Cardiac fibroblast (primary cell): ENCODE results near the gene SIRPD.
A peak's percentile ranks its signal among the peaks of the same experiment; 100 is the strongest.

Source experiments
- DNase-seq, 2 donors: peaks; one replicate each; pipeline versions ENCODE4 v3.0.0 to v3.0.0-alpha.2; 2010; ENCODE audit warnings: low read depth in 2 of 2
- H3K4me3 ChIP-seq, 2 donors: replicated peaks in 1 of 2; 1 replicate in 1 of 2; 2 replicates in 1 of 2; pipeline ENCODE4 v1.5.1; 2011; ENCODE audit warnings: low read depth in 2 of 2, low read length in 2 of 2, mild to moderate bottlenecking in 2 of 2, moderate library complexity in 1 of 2
- TF ChIP-seq, protein P1 (sequence below): IDR thresholded peaks from one replicate; pipeline ENCODE4 v1.5.1; 2011; ENCODE audit warnings: low read depth, mild to moderate bottlenecking, low read length, inconsistent platforms

SIRPD gene

DNA sequence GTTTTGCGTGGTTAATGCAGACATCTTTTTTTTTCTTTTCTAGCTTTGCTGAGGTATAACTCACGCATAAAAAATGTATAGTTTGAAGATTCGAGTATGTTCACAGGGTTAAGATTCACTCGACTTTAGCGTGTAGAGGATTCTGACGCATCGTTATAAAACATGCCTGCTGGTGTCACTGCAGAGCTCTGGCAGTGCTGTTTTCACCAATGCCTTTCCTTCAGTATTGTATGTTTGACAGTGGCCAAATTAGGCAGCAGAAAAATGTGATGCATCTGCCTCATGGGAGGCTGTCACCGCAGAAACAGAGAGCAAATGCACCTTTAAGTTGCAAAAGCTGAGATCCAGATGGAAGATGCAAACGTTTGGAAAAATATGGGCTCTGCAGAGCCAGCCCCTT is 48.3 kb downstream of the SIRPD start:
- no peak overlapping the region for H3K4me3 ChIP-seq
- TF ChIP-seq, protein P1, sequence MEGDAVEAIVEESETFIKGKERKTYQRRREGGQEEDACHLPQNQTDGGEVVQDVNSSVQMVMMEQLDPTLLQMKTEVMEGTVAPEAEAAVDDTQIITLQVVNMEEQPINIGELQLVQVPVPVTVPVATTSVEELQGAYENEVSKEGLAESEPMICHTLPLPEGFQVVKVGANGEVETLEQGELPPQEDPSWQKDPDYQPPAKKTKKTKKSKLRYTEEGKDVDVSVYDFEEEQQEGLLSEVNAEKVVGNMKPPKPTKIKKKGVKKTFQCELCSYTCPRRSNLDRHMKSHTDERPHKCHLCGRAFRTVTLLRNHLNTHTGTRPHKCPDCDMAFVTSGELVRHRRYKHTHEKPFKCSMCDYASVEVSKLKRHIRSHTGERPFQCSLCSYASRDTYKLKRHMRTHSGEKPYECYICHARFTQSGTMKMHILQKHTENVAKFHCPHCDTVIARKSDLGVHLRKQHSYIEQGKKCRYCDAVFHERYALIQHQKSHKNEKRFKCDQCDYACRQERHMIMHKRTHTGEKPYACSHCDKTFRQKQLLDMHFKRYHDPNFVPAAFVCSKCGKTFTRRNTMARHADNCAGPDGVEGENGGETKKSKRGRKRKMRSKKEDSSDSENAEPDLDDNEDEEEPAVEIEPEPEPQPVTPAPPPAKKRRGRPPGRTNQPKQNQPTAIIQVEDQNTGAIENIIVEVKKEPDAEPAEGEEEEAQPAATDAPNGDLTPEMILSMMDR, result peak; percentile 44
- peak; percentile 24 to 56 for DNase-seq

DNA sequence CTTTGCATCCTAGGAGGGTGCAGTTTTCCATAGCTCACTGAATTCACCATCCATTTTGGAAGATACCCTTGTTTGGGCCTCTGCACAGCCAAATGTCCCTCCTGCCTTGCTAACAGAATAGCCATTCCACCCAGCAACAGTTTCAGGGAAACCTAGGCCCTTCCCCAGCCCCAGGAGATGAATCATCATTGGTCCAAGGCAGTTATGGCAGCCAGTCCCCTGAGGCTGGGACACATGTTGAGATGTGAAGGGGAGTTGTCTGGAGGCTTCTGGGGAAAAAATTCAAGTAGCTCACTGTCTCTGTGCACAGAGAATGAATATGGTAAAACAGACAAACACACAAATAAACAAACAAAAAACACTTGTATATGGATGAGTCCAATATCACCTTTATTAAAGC is 48.9 kb downstream of the SIRPD start:
- no peak overlapping the region for H3K4me3 ChIP-seq
- TF ChIP-seq, protein P1, result no peak
- no peak for DNase-seq

DNA sequence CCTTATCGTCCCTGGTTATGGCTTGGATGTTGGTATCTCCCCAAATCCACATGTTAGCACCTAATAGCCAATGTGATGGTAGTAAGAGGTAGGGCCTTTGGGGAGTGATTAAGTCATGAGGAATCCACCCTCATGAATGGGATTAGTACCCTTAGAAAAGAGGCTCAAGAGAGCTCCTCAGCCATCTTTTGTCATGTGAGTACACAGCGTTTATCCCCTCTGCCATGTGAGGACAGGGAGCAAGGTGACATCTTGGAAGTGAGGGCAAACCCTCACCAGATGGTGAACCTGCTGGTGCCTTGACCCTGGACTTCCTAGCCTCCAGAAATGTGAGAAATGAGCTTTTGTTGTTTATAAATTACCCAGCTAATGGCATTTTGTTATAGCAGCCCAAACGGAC is 50.2 kb downstream of the SIRPD start:
- DNase-seq, result no peak
- H3K4me3 ChIP-seq, result no peak overlapping the region
- TF ChIP-seq, protein P1, result no peak

- TF ChIP-seq, protein P1, result no peak
- H3K4me3 ChIP-seq, result no peak overlapping the region
- peak in 1 of 2 donors; percentile 8 for DNase-seq
Measured at GRCh38 chr20:1505871-1506270, 51.6 kb downstream of the SIRPD start.

GRCh38 chr20:1505361-1505760 is 52.1 kb downstream of the SIRPD start:
- DNase-seq, result peak in 1 of 2 donors; percentile 25
- TF ChIP-seq, protein P1, result no peak
- H3K4me3 ChIP-seq, result no peak overlapping the region

DNA sequence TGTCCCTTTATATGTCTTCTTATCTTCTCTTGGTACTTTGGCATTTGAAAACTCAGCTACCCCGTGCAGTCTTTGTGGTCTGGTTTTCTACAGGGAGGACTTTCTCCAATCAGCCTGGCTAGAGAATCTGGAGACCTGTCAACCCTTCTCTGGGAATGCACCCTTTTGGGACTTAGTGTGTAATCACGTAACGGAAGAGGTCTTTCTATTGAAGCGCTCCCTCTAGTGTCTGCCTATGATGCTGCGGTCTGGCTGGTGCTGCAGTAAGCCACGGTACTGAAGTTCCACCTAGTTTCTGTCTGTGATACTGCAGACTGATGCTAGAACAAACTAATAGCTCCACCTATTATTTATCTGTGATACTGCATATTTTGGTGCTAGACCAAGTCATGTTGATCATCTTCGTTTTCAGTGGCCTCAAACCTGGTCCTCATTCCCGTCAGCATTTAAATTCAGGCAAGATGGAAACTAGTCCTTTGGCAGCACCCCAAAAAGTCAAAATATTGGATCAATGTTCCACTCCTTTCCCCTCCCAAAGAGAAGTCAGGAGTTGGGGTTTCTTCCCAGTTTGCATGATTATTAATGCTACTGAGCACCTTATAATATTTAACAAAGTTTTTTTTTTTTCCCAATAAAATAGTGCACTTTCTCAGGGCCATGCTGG is 53.8 kb downstream of the SIRPD start:
- DNase-seq, result peak; percentile 91 to 96
- no peak overlapping the region for H3K4me3 ChIP-seq
- TF ChIP-seq, protein P1, result peak; percentile 100

DNA sequence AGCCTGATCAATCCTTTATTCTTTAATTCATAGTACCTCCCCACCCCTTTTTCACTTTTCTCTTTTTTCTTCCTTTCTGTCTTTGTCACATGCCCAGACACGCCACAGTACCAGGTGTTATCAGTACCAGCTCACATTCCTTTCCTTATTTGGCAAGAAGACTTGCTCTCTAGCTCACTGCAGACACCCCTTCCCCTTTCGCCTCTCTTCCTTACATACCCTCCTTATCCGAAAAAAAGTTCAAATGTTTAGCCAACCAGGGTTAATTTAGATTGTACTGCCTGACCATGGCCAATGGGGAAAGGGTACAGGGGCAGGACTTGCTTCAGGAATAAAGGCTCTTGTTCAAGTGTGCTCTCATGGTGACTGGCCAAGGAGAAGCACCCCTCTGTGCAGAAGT is 57.0 kb downstream of the SIRPD start:
- H3K4me3 ChIP-seq, result no peak overlapping the region
- peak in 1 of 2 donors; percentile 2 for DNase-seq
- TF ChIP-seq, protein P1, result no peak
